ENCODE measurements around the gene GPR176. TPM values are rescaled to one million over a fixed set of nuclear protein-coding genes. Genes with fewer than 3 reads are reported as not detected.
A peak's percentile ranks its signal among the peaks of the same experiment; 100 is the strongest.

The GPR176 gene
- polyA plus RNA-seq, 1 of the 3 experiments (the other 2 are of a cell fraction) = 21.9 TPM

DNA sequence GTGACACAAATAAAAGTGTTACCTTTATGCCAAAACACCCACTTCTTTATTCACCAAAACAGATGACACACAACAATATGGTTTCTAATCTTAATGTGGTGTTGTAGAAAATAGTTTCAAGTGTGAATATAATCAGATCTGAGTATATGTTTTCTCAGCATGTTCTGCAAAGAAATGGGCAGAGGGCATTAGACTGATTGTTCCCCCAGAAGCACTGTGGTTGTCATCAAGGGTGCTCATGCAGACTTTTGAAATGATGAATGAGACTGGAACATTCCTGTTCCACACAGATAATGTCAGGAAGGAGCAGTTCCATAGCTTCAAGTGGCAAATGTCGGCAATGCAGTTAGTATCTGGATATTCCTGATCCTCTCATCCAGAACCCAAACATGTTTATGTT is 37.5 kb downstream of the GPR176 start:
- no peaks in the 10 kb centered on the region for H3K27me3 ChIP-seq (ENCODE audit: insufficient read depth)
- DNase-seq = no peak
- no peak for TF ChIP-seq RFX5 (IDR thresholded peaks at IDR 0.05; ENCODE audit: low read length)
- TF ChIP-seq, protein P1, sequence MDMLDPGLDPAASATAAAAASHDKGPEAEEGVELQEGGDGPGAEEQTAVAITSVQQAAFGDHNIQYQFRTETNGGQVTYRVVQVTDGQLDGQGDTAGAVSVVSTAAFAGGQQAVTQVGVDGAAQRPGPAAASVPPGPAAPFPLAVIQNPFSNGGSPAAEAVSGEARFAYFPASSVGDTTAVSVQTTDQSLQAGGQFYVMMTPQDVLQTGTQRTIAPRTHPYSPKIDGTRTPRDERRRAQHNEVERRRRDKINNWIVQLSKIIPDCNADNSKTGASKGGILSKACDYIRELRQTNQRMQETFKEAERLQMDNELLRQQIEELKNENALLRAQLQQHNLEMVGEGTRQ (IDR thresholded peaks at IDR 0.05; ENCODE audit: borderline replicate concordance, low read depth, low read length) = no peak
- no peak for TF ChIP-seq SMC3 (IDR thresholded peaks at IDR 0.05; ENCODE audit: low read depth, low read length)
- no peak overlapping the region for H2AFZ ChIP-seq (ENCODE audit: low read depth)
- peaks cover 7% of the 10 kb centered on the region for H3F3A ChIP-seq (replicated peaks; ENCODE audit: insufficient read depth)
- H3K27ac ChIP-seq (ENCODE audit: low read depth in 2 of 2, low read length in 1 of 2) = no peak overlapping the region
- peaks cover 100% of the 10 kb centered on the region for H3K79me2 ChIP-seq (ENCODE audit: insufficient read depth)
- H3K36me3 ChIP-seq (replicated peaks in 1 of 2; ENCODE audit: control insufficient read depth in 1 of 2, insufficient read depth in 2 of 2, low read length in 1 of 2) = no peaks in the 10 kb centered on the region
- WGBS (ENCODE audit: low lambda C conversion rate) = 89% methylated on average over 1 of the region's 1 CpG
- CTCF ChIA-PET = interaction anchor here (1.3 kb wide), 1 partner anchor 392 kb away, joined by 3 read pairs; no protein-coding TSS in a partner anchor
- peaks cover 2 to 11% of the 10 kb centered on the region in 2 experiments; a peak in 2 of 4 replicates for H3K4me1 ChIP-seq (ENCODE audit: control insufficient read depth in 1 of 2, insufficient read depth in 2 of 2, low read depth in 1 of 2, low read length in 1 of 2)
- no peaks in the 10 kb centered on the region for H3K9me2 ChIP-seq
- no peak overlapping the region for H3K9ac ChIP-seq
- H3K9me3 ChIP-seq = no peaks in the 10 kb centered on the region
- 0 out of 2 replicates have a peak, but pooled peaks cover 11% of the 10 kb centered on the region for H4K20me1 ChIP-seq (ENCODE audit: insufficient read depth)
- POLR2A ChIA-PET = no interaction called here
- no peak overlapping the region for H3K4me3 ChIP-seq (ENCODE audit: low read depth in 2 of 2, low read length in 1 of 2)
- H3K4me2 ChIP-seq = no peak overlapping the region

DNA sequence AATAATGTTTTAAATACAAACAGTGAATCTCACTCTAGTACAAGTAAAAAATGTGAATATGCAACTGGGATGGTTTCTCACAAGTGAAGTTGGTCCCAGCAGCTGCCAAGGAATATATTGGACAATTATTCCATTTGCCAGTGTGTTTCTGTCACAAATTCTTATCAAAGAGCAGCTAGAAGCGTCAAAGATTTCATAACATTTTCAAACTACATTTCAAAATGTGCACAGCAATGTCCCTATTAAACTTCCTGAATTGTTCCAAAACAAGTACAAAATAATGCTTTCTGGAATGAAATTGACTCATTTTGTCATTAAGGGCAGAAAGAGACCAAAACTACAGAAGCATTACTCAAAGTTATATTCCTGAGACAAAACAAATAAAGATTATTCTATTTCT is 38.3 kb downstream of the GPR176 start:
- Histone ChIP-seq H3K27me3 (ENCODE audit: insufficient read depth) (no peaks in the 10 kb centered on the region), H3F3A (replicated peaks; ENCODE audit: insufficient read depth) (peaks cover 7% of the 10 kb centered on the region), H3K27ac (ENCODE audit: low read depth in 2 of 2, low read length in 1 of 2) (peak overlapping the region in 1 of 2 experiments; percentile 28; a peak in 1 of 4 replicates), H3K79me2 (ENCODE audit: insufficient read depth) (peaks cover 100% of the 10 kb centered on the region), H3K9me2 (no peaks in the 10 kb centered on the region), H3K9me3 (no peaks in the 10 kb centered on the region), H3K36me3 (replicated peaks in 1 of 2; ENCODE audit: control insufficient read depth in 1 of 2, insufficient read depth in 2 of 2, low read length in 1 of 2) (no peaks in the 10 kb centered on the region), H3K9ac (no peak overlapping the region), H3K4me3 (ENCODE audit: low read depth in 2 of 2, low read length in 1 of 2) (no peak overlapping the region), H3K4me2 (no peak overlapping the region), H4K20me1 (ENCODE audit: insufficient read depth) (0 out of 2 replicates have a peak, but pooled peaks cover 6% of the 10 kb centered on the region), H2AFZ (ENCODE audit: low read depth) (no peak overlapping the region), H3K4me1 (ENCODE audit: control insufficient read depth in 1 of 2, insufficient read depth in 2 of 2, low read depth in 1 of 2, low read length in 1 of 2) (peaks cover 2 to 6% of the 10 kb centered on the region in 2 experiments; a peak in 2 of 4 replicates)
- WGBS (ENCODE audit: low lambda C conversion rate) = 90% methylated on average over 1 of the region's 1 CpG
- ChIA-PET POLR2A (no interaction called here), CTCF (no interaction called here)
- DNase-seq = no peak
- no peak for TF ChIP-seq TAF1 (IDR thresholded peaks at IDR 0.05; ENCODE audit: borderline replicate concordance, low read depth, low read length)
- TF ChIP-seq, protein P2, sequence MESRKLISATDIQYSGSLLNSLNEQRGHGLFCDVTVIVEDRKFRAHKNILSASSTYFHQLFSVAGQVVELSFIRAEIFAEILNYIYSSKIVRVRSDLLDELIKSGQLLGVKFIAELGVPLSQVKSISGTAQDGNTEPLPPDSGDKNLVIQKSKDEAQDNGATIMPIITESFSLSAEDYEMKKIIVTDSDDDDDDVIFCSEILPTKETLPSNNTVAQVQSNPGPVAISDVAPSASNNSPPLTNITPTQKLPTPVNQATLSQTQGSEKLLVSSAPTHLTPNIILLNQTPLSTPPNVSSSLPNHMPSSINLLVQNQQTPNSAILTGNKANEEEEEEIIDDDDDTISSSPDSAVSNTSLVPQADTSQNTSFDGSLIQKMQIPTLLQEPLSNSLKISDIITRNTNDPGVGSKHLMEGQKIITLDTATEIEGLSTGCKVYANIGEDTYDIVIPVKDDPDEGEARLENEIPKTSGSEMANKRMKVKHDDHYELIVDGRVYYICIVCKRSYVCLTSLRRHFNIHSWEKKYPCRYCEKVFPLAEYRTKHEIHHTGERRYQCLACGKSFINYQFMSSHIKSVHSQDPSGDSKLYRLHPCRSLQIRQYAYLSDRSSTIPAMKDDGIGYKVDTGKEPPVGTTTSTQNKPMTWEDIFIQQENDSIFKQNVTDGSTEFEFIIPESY (IDR thresholded peaks at IDR 0.05; ENCODE audit: borderline replicate concordance, low read depth) = no peak
- TF ChIP-seq, protein P1 (IDR thresholded peaks at IDR 0.05; ENCODE audit: borderline replicate concordance, low read depth, low read length) = no peak
- no peak for TF ChIP-seq EP300 (IDR thresholded peaks at IDR 0.05; ENCODE audit: borderline replicate concordance in 1 of 2, low read depth in 1 of 2, low read length in 1 of 2)
- TF ChIP-seq CHD2 (IDR thresholded peaks at IDR 0.05; ENCODE audit: low read length, partially characterized antibody) = no peak
- no peak for TF ChIP-seq RAD21 (IDR thresholded peaks at IDR 0.05; ENCODE audit: low read length)
- TF ChIP-seq SIN3A (IDR thresholded peaks at IDR 0.05; ENCODE audit: borderline replicate concordance, low read depth, low read length) = no peak
- no peak for TF ChIP-seq TEAD4 (IDR thresholded peaks at IDR 0.05; ENCODE audit: borderline replicate concordance, insufficient read depth)
- no peak for TF ChIP-seq JUND (IDR thresholded peaks at IDR 0.05)
- no peak for TF ChIP-seq ELF1 (IDR thresholded peaks at IDR 0.05)
- TF ChIP-seq, protein P3, sequence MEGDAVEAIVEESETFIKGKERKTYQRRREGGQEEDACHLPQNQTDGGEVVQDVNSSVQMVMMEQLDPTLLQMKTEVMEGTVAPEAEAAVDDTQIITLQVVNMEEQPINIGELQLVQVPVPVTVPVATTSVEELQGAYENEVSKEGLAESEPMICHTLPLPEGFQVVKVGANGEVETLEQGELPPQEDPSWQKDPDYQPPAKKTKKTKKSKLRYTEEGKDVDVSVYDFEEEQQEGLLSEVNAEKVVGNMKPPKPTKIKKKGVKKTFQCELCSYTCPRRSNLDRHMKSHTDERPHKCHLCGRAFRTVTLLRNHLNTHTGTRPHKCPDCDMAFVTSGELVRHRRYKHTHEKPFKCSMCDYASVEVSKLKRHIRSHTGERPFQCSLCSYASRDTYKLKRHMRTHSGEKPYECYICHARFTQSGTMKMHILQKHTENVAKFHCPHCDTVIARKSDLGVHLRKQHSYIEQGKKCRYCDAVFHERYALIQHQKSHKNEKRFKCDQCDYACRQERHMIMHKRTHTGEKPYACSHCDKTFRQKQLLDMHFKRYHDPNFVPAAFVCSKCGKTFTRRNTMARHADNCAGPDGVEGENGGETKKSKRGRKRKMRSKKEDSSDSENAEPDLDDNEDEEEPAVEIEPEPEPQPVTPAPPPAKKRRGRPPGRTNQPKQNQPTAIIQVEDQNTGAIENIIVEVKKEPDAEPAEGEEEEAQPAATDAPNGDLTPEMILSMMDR (IDR thresholded peaks at IDR 0.05) = no peak
- TF ChIP-seq, protein P4, sequence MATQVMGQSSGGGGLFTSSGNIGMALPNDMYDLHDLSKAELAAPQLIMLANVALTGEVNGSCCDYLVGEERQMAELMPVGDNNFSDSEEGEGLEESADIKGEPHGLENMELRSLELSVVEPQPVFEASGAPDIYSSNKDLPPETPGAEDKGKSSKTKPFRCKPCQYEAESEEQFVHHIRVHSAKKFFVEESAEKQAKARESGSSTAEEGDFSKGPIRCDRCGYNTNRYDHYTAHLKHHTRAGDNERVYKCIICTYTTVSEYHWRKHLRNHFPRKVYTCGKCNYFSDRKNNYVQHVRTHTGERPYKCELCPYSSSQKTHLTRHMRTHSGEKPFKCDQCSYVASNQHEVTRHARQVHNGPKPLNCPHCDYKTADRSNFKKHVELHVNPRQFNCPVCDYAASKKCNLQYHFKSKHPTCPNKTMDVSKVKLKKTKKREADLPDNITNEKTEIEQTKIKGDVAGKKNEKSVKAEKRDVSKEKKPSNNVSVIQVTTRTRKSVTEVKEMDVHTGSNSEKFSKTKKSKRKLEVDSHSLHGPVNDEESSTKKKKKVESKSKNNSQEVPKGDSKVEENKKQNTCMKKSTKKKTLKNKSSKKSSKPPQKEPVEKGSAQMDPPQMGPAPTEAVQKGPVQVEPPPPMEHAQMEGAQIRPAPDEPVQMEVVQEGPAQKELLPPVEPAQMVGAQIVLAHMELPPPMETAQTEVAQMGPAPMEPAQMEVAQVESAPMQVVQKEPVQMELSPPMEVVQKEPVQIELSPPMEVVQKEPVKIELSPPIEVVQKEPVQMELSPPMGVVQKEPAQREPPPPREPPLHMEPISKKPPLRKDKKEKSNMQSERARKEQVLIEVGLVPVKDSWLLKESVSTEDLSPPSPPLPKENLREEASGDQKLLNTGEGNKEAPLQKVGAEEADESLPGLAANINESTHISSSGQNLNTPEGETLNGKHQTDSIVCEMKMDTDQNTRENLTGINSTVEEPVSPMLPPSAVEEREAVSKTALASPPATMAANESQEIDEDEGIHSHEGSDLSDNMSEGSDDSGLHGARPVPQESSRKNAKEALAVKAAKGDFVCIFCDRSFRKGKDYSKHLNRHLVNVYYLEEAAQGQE (IDR thresholded peaks at IDR 0.05; ENCODE audit: low read depth, low read length) = no peak
- no peak for TF ChIP-seq RXRA (IDR thresholded peaks at IDR 0.05; ENCODE audit: borderline replicate concordance, low read depth)
- no peak for TF ChIP-seq EZH2phosphoT487 (IDR thresholded peaks at IDR 0.05; ENCODE audit: borderline replicate concordance, low read depth)
- TF ChIP-seq GABPA (IDR thresholded peaks at IDR 0.05; ENCODE audit: low read depth) = no peak

All from SK-N-SH (cell line).